K562 (cell line): ENCODE results near the gene EBF4. TPM values are rescaled to one million over a fixed set of nuclear protein-coding genes. Genes with fewer than 3 reads are reported as not detected.
A peak's percentile ranks its signal among the peaks of the same experiment; 100 is the strongest.

ENCODE experiments used
- BCL6 ChIP-seq: fragments of 250-450 bp; sonication (Bioruptor Pico); IDR thresholded peaks from 2 replicates; pipeline ENCODE4 v1.4.0; 2020
- CTCF ChIP-seq, 3 experiments: IDR thresholded peaks in 2 of 3; conservative IDR thresholded peaks in 1 of 3; 2 replicates each; pipeline ENCODE4 v1.5.1; 2011 to 2012; ENCODE audit warnings: low read length in 3 of 3, mild to moderate bottlenecking in 3 of 3, control low read depth in 2 of 3, improper control_type of control experiment in 1 of 3, inconsistent platforms in 1 of 3, low read depth in 1 of 3, mixed read lengths in 1 of 3, moderate library complexity in 1 of 3; ENCODE audit not compliant: insufficient read depth in 2 of 3
- GABPB1 ChIP-seq: sonication (generic); formaldehyde crosslinking; IDR thresholded peaks from 2 replicates; pipeline ENCODE4 v1.8.0; 2022; ENCODE audit warnings: mild to moderate bottlenecking, missing genetic modification reagents
- NBN ChIP-seq: fragments of 450-650 bp; IDR thresholded peaks from 2 replicates; pipeline ENCODE4 v1.6.1; 2016; ENCODE audit warnings: low read depth, mild to moderate bottlenecking
- REST ChIP-seq, 2 experiments: fragments of 450-650 bp; formaldehyde crosslinking in 1 of 2; IDR thresholded peaks; 2 replicates each; pipeline versions ENCODE4 v1.4.0 to v1.6.1; 2014 to 2020; ENCODE audit warnings: mild to moderate bottlenecking in 2 of 2, borderline replicate concordance in 1 of 2, low read depth in 1 of 2
- STAG1 ChIP-seq: sonication (generic); formaldehyde crosslinking; IDR thresholded peaks from 2 replicates; pipeline ENCODE4 v1.5.0; 2020; ENCODE audit warnings: missing genetic modification reagents, borderline replicate concordance
- THRAP3 ChIP-seq: fragments of 450-650 bp; IDR thresholded peaks from 2 replicates; pipeline ENCODE4 v1.6.1; 2016; ENCODE audit warnings: mild to moderate bottlenecking, inconsistent platforms, borderline replicate concordance
- ZBTB7A ChIP-seq: IDR thresholded peaks from 2 replicates; pipeline ENCODE4 v1.6.1; 2011; ENCODE audit warnings: low read depth, mild to moderate bottlenecking, low read length, moderate library complexity, borderline replicate concordance; ENCODE audit not compliant: control insufficient read depth
- ZNF12 ChIP-seq: sonication (generic); formaldehyde crosslinking; IDR thresholded peaks from 2 replicates; pipeline ENCODE4 v1.4.0; 2020; ENCODE audit warnings: mild to moderate bottlenecking, missing genetic modification reagents
- polyA plus RNA-seq, 8 experiments: library from polyadenylated mRNA; depleted of rRNA in 4 of 8; stranded (reverse) in 5 of 8; unstranded in 3 of 8; fragments of >200 nt; fragmentation: Nextera tagmentation in 2 of 8; fragmentation: Illumina TruSeq in 1 of 8; extraction: Ambion mirVana in 2 of 8; extraction: Trizol in 1 of 8; gene quantifications; 2 replicates each; pipeline versions ENCODE4 v1.2.1 to v1.2.3, GENCODE V29; 2011 to 2014; ENCODE audit warnings: inconsistent platforms in 1 of 8, missing spikeins in 1 of 8
- total RNA-seq, 7 experiments: library from RNA; depleted of rRNA in 6 of 7; stranded (reverse); fragments of >200 nt in 6 of 7; fragmentation: Illumina TruSeq in 2 of 7; extraction: Trizol in 2 of 7; gene quantifications; 2 replicates each; pipeline versions ENCODE4 v1.2.1 to v1.2.3, GENCODE V29; 2011 to 2021; ENCODE audit warnings: low replicate concordance in 1 of 7

The EBF4 gene
- total and polyA plus RNA-seq, 9 of the 15 experiments (the other 6 are each of a cell fraction or from before 2014, with no cell fraction given), result 0.09 TPM; not detected in 8

GRCh38 chr20:2742934-2743559, 50.5 kb downstream of the EBF4 start (continued):
- TF ChIP-seq REST (IDR thresholded peaks at IDR 0.05; ENCODE audit: borderline replicate concordance) (peak; percentile 41; the same call in 1 of the 2 replicates), REST (CRISPR knock-in tag; IDR thresholded peaks at IDR 0.05; ENCODE audit: low read depth) (no peak), ZNF12 (CRISPR knock-in tag) (no peak), THRAP3 (no peak), CTCF (IDR thresholded peaks at IDR 0.05 in 2 of 3, conservative IDR thresholded peaks at IDR 0.05 in 1 of 3; ENCODE audit: insufficient read depth in 2 of 3, low read depth in 1 of 3, low read length in 3 of 3) (peak; percentile 74 to 84 (median 83)), ZBTB7A (0 out of 2 replicates have a peak, but pooled peaks have one; percentile 45), GABPB1 (CRISPR knock-in tag) (0 out of 2 replicates have a peak, but pooled peaks have one; percentile 26), BCL6 (no peak), NBN (no peak), STAG1 (CRISPR knock-in tag) (peak; percentile 34; the same call in 1 of the 2 replicates)
- TF ChIP-seq, all 486 proteins: peak for 11
